Thyroid gland (tissue), 4 donors: ENCODE data around the gene CEP170B. TPM values are rescaled to one million over a fixed set of nuclear protein-coding genes. Genes with fewer than 3 reads are reported as not detected.
"Not testable (repeated sequence)": the region's sequence is repeated elsewhere in the genome, so short reads cannot be mapped to it uniquely, and the experiment has no call there.

Experiments
- DNase-seq, 2 donors: peaks; one replicate each; pipeline ENCODE4 v3.0.0-alpha.2; 2019
- H3K27ac ChIP-seq, 3 donors: fragments of 200-600 bp; sonication (generic); 1 replicate in 2 of 3; 2 replicates in 1 of 3; pipeline ENCODE4 v1.5.1; 2016 to 2019; ENCODE audit warnings: mild to moderate bottlenecking in 1 of 3, moderate library complexity in 1 of 3
- H3K27me3 ChIP-seq: fragments of 200-600 bp; sonication (generic); one replicate; pipeline ENCODE4 v1.5.1; 2019
- H3K36me3 ChIP-seq, 2 donors: fragments of 200-600 bp; sonication (generic); one replicate each; pipeline ENCODE4 v1.5.1; 2016 to 2019
- H3K4me1 ChIP-seq, 2 donors: fragments of 200-600 bp; sonication (generic); one replicate each; pipeline ENCODE4 v1.5.1; 2017 to 2019
- H3K4me3 ChIP-seq, 3 donors: fragments of 200-600 bp; sonication (generic); replicated peaks in 1 of 3; 1 replicate in 2 of 3; 2 replicates in 1 of 3; pipeline ENCODE4 v1.5.1; 2016; ENCODE audit warnings: mild to moderate bottlenecking in 1 of 3
- H3K9me3 ChIP-seq: fragments of 200-600 bp; sonication (generic); one replicate; pipeline ENCODE4 v1.5.1; 2017
- WGBS, 2 donors: methylation state at CpG; one replicate each; pipeline ENCODE4 v1.1.5; 2017; 5-methylcytosine and 5-hydroxymethylcytosine counted together
- intact Hi-C: fragments of 100-400 bp; cut with DNase I; formaldehyde crosslinking; loops from one replicate; pipeline ENCODE4 v1.15.1; 2023
- total RNA-seq, 4 donors: library from RNA; depleted of rRNA; stranded (reverse); fragments of >200 nt; gene quantifications; one replicate each; pipeline ENCODE4 v1.2.3, GENCODE V29; 2016

The CEP170B gene
- total RNA-seq, 4 donors from 2014 or later = 18.3 to 46.2 (median 27.4) TPM

DNA sequence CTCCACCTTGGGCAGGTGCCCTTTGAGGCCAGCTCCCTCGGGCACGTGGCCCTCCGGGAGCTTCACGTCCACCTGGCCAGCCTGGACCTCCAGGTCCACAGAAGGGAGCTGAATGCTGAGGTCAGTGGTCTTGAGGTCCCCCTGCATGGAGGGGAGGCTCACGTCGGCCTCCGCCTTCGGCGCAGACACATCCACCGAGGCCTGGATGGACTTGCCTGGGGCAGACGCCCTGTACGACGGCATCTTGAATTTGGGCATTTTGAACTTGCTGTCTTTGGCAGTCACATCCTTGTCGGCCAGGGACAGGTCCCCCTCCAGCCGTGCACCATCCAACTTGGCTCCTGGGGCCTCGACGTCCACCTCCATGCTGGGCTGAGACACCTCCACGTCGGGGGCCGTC lies 80.2 kb downstream of the CEP170B start:
- H3K9me3 ChIP-seq, H3K4me1 ChIP-seq, H3K4me3 ChIP-seq, intact Hi-C loops, DNase-seq, H3K36me3 ChIP-seq, H3K27ac ChIP-seq, H3K27me3 ChIP-seq: not testable (repeated sequence)
- WGBS, 2 donors = 87 to 94% methylated on average over 20 of the region's 20 CpGs

Other genes starting within 250 kb of the CEP170B start
- gene INF2, start 175.7 kb upstream of the CEP170B start, total RNA-seq = 10 to 100 TPM; 35.1 to 54.7 (median 42.5) TPM
- 10 to 100 TPM; 13.6 to 26.2 (median 18.9) TPM for gene ADSS1, start 141.0 kb upstream of the CEP170B start, total RNA-seq
- gene SIVA1, start 112.1 kb upstream of the CEP170B start, total RNA-seq = 100 to 1,000 TPM; 137 to 388 (median 239) TPM
- gene AKT1, start 69.5 kb upstream of the CEP170B start, total RNA-seq = 100 to 1,000 TPM in 3 of 4 donors, 10 to 100 TPM in 1; 99.8 to 179 (median 152) TPM
- 10 to 100 TPM; 12.9 to 29.4 (median 16.8) TPM for gene ZBTB42, start 64.2 kb upstream of the CEP170B start, total RNA-seq
- under 1 TPM in 2 of 4 donors, not detected in 2; 0.13 to 0.33 TPM for gene PLD4, start 59.6 kb downstream of the CEP170B start, total RNA-seq
- gene AHNAK2, start 113.1 kb downstream of the CEP170B start, total RNA-seq = 10 to 100 TPM in 1 of 4 donors, 1 to 10 TPM in 3; 3.7 to 12.5 (median 6.9) TPM
- 10 to 100 TPM; 16.8 to 31.6 (median 20.9) TPM for gene CLBA1, start 120.5 kb downstream of the CEP170B start, total RNA-seq
- 1 to 10 TPM; 5.8 to 8.1 (median 7.3) TPM for gene CDCA4, start 155.8 kb downstream of the CEP170B start, total RNA-seq
- gene GPR132, start 200.2 kb downstream of the CEP170B start, total RNA-seq = 1 to 10 TPM; 1.0 to 4.6 (median 2.1) TPM